ENCODE data around the gene SLC30A4.
"Not testable (repeated sequence)": the region's sequence is repeated elsewhere in the genome, so short reads cannot be mapped to it uniquely, and the experiment has no call there.

Gene SLC30A4

GRCh38 chr15:45510758-45511280 lies 11.7 kb downstream of the SLC30A4 start:
- no peak for DNase-seq (ENCODE audit: insufficient read length, low spot score)
- FAIRE-seq, result no peak

DNA sequence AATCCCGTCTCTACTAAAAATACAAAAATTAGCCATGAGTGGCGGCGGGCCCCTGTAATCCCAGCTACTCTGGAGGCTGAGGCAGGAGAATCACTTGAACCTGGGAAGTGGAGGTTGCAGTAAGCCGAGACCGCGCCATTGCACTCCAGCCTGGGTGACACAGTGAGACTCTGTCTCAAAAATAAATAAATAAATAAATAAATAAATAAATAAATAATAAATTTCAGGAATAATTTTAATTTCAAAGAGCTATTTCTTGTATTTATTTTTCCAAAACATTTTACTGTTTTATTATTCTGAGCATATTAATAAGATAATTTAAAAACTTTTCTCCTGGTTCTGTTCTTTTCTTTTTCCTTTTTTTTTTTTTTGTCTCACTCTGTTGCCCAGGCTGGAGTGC lies 15.4 kb downstream of the SLC30A4 start:
- FAIRE-seq; DNase-seq (ENCODE audit: insufficient read length, low spot score): not testable (repeated sequence)

- DNase-seq (ENCODE audit: insufficient read length, low spot score) (no peak), FAIRE-seq (no peak)
Measured at GRCh38 chr15:45499426-45499825, 23.1 kb downstream of the SLC30A4 start.

DNA sequence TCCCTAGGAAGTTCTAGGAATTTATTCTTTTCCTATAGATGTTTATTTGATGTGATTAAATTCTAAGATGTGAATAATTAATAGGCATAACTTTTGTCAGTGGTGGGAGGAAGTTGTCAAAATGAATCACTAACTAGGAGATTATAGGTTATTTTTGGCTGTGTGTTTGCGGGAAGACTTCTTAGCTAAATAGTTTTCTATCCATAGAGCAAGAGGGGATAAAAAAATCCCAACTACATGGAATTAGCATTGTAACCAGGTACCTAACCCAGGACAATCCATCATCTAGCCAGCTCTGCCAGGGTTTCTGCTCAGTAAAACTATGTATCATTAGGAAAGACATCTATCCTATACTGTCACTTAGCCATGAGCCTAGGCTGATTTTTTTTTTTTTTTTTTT lies 23.9 kb downstream of the SLC30A4 start:
- FAIRE-seq (no peak), DNase-seq (ENCODE audit: insufficient read length, low spot score) (no peak)

DNA sequence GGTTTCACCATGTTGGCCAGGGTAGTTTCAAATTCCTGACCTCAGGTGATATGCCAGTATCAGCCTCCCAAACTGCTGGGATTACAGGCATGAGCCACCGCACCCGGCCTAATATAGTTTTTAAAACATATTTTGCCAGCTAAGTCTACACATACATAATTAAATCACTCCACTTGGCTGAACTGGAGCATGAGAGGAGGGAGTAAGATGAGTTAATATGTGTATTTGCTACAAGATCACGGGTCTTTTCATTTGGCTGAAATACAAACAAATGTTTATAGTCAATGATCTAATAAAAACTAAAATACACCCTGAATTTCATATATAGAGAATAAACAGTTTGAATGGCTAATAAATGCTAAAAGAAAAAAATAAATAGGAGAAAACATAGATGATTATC lies 25.3 kb downstream of the SLC30A4 start:
- DNase-seq (ENCODE audit: insufficient read length, low spot score), result no peak
- no peak for FAIRE-seq

- no peak for DNase-seq (ENCODE audit: insufficient read length, low spot score)
- no peak for FAIRE-seq
Measured at GRCh38 chr15:45496658-45497057, 25.9 kb downstream of the SLC30A4 start.

DNA sequence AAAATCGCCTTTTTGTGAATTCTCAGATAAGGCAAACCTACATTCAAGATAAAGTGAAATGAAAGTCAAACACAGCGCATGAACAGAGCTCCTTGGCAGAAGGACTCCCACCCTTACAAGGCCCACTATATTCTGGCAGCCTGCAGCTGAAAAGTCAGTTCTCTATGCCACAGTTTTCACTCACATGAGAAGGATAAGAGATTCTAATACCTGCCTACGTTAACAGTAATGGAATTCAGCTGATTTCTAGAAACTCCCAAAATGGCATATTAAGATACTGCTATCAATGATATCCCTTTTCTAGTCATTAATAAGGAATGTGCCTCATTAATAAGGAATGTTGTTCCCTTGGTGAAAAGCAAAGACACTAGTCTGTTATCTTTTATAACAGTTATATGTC lies 27.0 kb downstream of the SLC30A4 start:
- FAIRE-seq (no peak), DNase-seq (ENCODE audit: insufficient read length, low spot score) (no peak)

DNA sequence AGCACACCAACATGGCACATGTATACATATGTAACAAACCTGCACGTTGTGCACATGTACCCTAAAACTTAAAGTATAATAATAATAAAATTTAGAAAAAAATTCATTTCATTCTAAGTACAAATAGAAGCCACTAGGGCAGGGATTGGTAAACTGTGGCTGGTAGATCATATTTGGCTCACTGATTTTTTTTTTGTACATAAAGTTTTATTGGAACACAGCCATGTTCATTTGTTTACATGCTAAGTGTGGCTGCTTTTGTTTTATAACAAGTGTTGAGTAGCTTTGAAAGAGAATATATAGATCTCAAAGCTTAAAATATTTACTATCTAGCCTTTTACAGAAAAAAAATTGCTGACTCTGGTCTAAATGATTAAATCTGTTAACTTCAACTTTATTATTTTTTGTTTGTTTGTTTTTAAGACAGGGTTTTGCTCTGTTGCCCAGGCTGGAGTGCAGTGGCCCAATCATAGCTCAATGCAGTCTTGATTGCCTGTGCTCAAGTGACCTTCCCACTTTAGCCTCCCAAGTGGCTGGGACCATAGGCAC lies 32.8 kb downstream of the SLC30A4 start:
- FAIRE-seq, result no peak

DNA sequence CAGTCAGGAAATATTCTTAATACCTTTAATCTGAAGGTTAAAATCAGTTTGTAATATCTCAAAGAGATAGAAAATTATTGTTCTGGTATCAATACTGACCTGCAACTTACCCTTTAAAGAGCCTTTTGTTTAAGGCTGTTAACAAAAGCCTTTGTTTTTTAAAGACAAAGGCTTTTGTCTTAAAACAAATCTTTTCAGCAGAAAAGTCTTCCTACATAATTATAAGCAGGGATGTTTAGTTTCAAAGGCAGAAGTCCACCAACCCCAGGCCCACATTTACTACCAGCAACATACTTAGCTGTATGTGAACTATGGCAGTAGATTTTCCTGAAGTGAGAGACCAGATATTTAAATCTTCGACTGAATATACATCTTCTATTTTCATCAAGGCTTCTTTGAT lies 36.2 kb downstream of the SLC30A4 start:
- no peak for FAIRE-seq
- DNase-seq (ENCODE audit: insufficient read length, low spot score), result no peak

More for the DNA sequence above, 32.8 kb downstream of the SLC30A4 start:
- DNase-seq (ENCODE audit: insufficient read length, low spot score), result no peak

DNA sequence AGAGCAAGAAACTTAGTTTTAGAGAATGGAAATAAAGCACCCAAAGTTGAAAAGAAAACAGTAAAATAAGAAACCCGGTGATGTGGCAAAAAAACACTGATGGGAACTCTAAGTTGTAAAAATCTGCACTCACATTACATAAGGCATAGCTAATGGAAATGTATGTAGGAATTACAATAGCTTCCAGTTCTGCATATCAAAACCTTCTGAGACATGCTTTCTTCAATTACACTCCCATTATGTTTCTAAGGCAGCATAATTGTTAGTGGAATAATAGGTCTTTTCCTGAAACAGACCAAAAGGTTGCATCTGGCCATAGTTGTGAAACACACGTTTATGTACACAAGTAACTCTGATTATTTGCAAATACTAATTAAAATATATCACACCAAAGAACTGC lies 41.4 kb downstream of the SLC30A4 start:
- FAIRE-seq, result no peak

GRCh38 chr15:45476410-45476809 lies 46.1 kb downstream of the SLC30A4 start:
- FAIRE-seq (no peak), DNase-seq (ENCODE audit: insufficient read length, low spot score) (no peak)

More for the DNA sequence above, 41.4 kb downstream of the SLC30A4 start:
- DNase-seq (ENCODE audit: insufficient read length, low spot score), result no peak

GRCh38 chr15:45474799-45475198 lies 47.8 kb downstream of the SLC30A4 start:
- FAIRE-seq, result no peak
- no peak for DNase-seq (ENCODE audit: insufficient read length, low spot score)

GRCh38 chr15:45473068-45473467 lies 49.5 kb downstream of the SLC30A4 start:
- FAIRE-seq (no peak), DNase-seq (ENCODE audit: insufficient read length, low spot score) (no peak)

DNA sequence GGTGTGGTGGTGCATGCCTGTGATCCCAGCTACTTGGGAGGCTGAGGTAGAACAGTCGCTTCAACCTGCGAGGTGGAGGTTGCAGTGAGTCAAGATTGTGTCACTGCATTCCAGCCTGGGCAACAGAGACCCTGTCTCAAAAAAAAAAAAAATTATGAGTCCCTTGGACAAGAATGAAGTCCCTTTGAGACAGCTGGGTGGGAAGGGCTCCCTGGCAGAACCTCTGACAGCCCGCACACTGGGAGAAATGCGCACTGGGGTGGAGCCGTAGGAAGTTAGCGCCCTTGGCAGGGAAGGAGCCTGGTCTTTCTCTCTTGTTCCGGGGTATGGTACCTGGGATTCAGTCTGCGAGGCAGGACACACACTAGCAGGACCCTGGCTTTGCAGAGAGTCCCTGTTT lies 51.4 kb downstream of the SLC30A4 start:
- DNase-seq (ENCODE audit: insufficient read length, low spot score), result no peak
- no peak for FAIRE-seq

DNA sequence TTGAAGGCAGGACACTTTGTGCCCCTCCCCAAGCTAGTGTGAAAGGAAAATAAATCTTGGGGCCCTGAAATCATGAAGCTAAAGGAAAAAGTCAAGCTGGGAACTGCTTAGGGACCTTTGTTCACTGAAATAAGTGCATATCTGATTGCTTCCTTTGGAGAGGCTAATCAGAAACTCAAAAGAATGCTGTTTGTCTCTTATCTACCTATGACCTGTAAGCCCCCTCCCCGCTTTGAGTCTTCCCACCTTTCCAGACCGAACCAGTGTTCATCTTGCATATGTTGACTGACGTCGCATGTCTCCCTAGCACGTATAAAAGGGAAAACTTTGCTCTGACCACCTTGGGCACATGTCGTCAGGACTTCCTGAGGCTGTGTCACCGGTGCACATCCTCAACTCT lies 53.1 kb downstream of the SLC30A4 start:
- DNase-seq (ENCODE audit: insufficient read length, low spot score) (no peak), FAIRE-seq (no peak)

DNA sequence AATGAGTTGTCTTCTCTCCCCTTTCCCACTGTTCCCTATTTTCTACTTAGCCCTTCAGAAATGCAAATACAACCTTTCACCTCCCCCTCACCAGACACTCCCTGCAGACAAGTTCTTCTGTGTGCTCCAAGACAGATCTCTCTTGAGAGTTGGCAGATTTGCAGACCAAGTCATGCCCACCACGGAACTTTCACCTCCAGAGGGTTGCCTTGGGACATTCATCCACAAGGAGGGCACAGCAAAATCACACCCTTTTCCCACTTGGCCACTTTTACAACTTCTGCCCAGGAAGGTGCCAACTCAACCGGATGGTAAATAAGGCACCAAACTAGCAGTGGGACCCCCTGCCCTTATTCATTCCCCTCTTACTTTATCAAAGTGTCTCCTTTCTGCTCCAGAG lies 53.5 kb downstream of the SLC30A4 start:
- DNase-seq (ENCODE audit: insufficient read length, low spot score) (no peak), FAIRE-seq (no peak)

DNA sequence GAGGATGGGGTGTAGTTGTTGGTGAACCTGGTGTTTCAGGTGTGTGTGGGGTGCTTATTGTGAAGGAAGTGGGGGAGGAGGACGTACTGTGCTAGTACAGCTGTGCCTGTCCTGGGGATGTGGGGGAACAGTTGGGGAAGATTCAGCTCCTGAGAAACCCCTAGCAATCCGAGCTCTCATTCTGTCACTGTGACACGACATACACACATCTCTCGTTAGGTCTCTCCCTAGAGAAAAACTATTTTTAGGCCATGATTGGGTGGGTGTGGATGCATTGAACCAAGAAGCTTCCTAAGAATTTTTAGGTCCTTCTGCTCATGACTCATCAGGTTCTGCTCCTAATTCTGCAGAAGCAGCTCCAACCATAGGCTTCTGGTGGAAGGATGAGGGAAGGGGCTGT lies 54.3 kb downstream of the SLC30A4 start:
- FAIRE-seq (no peak), DNase-seq (ENCODE audit: insufficient read length, low spot score) (no peak)

GRCh38 chr15:45458746-45459403 lies 63.7 kb downstream of the SLC30A4 start:
- peak; percentile 43 for DNase-seq (ENCODE audit: insufficient read length, low spot score)
- FAIRE-seq, result peak; percentile 88

- peak; percentile 83 for FAIRE-seq
- peak; percentile 48 for DNase-seq (ENCODE audit: insufficient read length, low spot score)
Measured at GRCh38 chr15:45457641-45458539, 64.7 kb downstream of the SLC30A4 start.

DNA sequence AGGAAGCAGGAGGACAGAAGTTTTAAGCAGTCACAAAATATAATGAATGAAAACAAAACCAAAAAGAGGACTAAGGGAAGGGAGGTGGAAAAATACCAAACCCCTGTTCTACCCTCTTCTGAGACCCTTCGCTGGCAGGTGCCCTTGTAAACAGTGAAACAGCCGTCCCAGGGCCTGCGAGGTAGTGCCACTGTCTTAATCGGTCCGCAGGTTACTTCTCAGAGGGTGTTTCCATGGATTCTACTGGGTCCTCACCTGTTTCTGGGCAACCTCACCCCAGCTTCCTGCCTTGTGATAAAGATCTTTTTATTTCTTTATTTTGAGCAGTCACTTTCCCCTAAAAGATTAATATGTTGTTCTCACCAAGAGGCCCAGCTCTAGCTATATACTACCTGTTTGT lies 65.3 kb downstream of the SLC30A4 start:
- FAIRE-seq, result no peak
- DNase-seq (ENCODE audit: insufficient read length, low spot score), result no peak

Data from GM19239 (cell line).